Heart right ventricle (tissue), 16 donors: ENCODE results near the gene HTR5A. TPM values are rescaled to one million over a fixed set of nuclear protein-coding genes. Genes with fewer than 3 reads are reported as not detected.

Source experiments
- ATAC-seq, 8 donors: fragments of 200-7000 bp; cut with Tn5 transposase; one replicate each; pipeline ENCODE4 v1.9.1; 2020; ENCODE audit warnings: mild to moderate bottlenecking in 8 of 8, moderate library complexity in 8 of 8, moderate number of reproducible peaks in 1 of 8
- DNase-seq, 2 donors: peaks; one replicate each; pipeline ENCODE4 v3.0.0-alpha.2; 2020
- H3K27ac ChIP-seq, 10 donors: fragments of 200-600 bp; sonication (generic) in 2 of 10; one replicate each; pipeline versions ENCODE4 v1.5.0 to v1.8.0; 2020 to 2022; ENCODE audit warnings: mild to moderate bottlenecking in 3 of 10
- H3K27me3 ChIP-seq, 7 donors: fragments of 200-600 bp; one replicate each; pipeline ENCODE4 v1.8.0; 2021 to 2022; ENCODE audit warnings: mild to moderate bottlenecking in 2 of 7
- H3K36me3 ChIP-seq, 9 donors: fragments of 200-600 bp; sonication (generic) in 1 of 9; one replicate each; pipeline versions ENCODE4 v1.5.0 to v1.8.0; 2020 to 2022; ENCODE audit warnings: mild to moderate bottlenecking in 2 of 9
- H3K4me1 ChIP-seq, 9 donors: fragments of 200-600 bp; sonication (generic) in 1 of 9; one replicate each; pipeline versions ENCODE4 v1.5.0 to v1.8.0; 2020 to 2022; ENCODE audit warnings: mild to moderate bottlenecking in 4 of 9
- H3K4me3 ChIP-seq, 10 donors: fragments of 200-600 bp; sonication (generic) in 2 of 10; one replicate each; pipeline versions ENCODE4 v1.5.0 to v1.8.0; 2020 to 2022; ENCODE audit warnings: mild to moderate bottlenecking in 7 of 10, moderate library complexity in 2 of 10
- H3K9me3 ChIP-seq, 11 donors: fragments of 200-600 bp in 10 of 11; sonication (generic) in 2 of 11; one replicate each; pipeline versions ENCODE4 v1.5.0 to v1.8.0; 2013 to 2022; ENCODE audit warnings: mild to moderate bottlenecking in 2 of 11, control low read depth in 1 of 11, moderate library complexity in 1 of 11
- CTCF ChIP-seq, 9 donors: fragments of 200-600 bp; sonication (generic) in 2 of 9; IDR thresholded peaks; one replicate each; pipeline versions ENCODE4 v1.5.0 to v1.8.0; 2021 to 2022; ENCODE audit warnings: antibody characterized with exemption in 9 of 9, mild to moderate bottlenecking in 5 of 9, moderate library complexity in 1 of 9
- WGBS, 2 donors: extraction: QIAGEN DNeasy Blood & Tissue Kit; methylation state at CpG; one replicate each; pipeline ENCODE4 v1.1.7; 2013; ENCODE audit warnings: inconsistent platforms in 1 of 2; 5-methylcytosine and 5-hydroxymethylcytosine counted together
- intact Hi-C, 10 donors: fragments of 100-400 bp; cut with DNase I; formaldehyde crosslinking; loops; one replicate each; pipeline versions ENCODE4 v1.11.1 to v1.14.2; 2022
- polyA plus RNA-seq, 2 donors: library from polyadenylated mRNA; stranded (reverse); fragments of 200-250 nt; gene quantifications; one replicate each; pipeline ENCODE4 v1.2.3, GENCODE V29; 2013
- total RNA-seq, 10 donors: library from RNA; stranded (reverse); fragmentation: NEBNext Ultra II Directional in 3 of 10; extraction: Animal tissue kit (Norgen Biotek cat#: 25700) in 3 of 10; gene quantifications; one replicate each; pipeline versions ENCODE4 v1.2.1 to v1.2.4, GENCODE V29; 2021 to 2023
- donor health status: Arrhythmogenic right ventricular cardiomyopathy.
- donor health status: ischemic (EF 13 %, LVEDD 7.1; RV severe dilation, severe dysfunction).
- donor health status: healthy with polysubstance abuse.
- donor health status: DM: no; HTN: yes; CAD: no.
- donor health status: DM: no; HTN: no; CAD: no.
- donor health status: ischemic (EF 25% LVEDD 6.9; RV normal size, moderate dysfunction).
- donor health status: ischemic (EF 25% LVEDD 5.7; RV mildly dilated, moderate dysfunction).
- donor health status: healthy.
- donor health status: DM: yes; HTN: yes; CAD: no.
- donor health status: Ischemic cardiomyopathy.
- donor health status: ischemic (EF 35%, LVEDD 5.7; RV mildly dilated, moderate dysfunction).
- donor health status: nonischemic (EF 11% LVEDD 7.7; RV severe dilation, severe dysfunction).
- donor health status: DM: yes; HTN: yes; CAD: no.
- donor health status: PGD.
- donor health status: ischemic (EF 29% LVEDD 5.4; RV normal size, mild dysfunction).
- donor health status: nonischemic (EF 23%, LVEDD 6.1; RV moderate dilation, normal function).

The HTR5A gene
- total and polyA plus RNA-seq, 12 donors = not detected

- no peak for DNase-seq
- H3K9me3 ChIP-seq = no peaks in the 10 kb centered on the region
- no peak for ATAC-seq
- H3K4me1 ChIP-seq = no peaks in the 10 kb centered on the region
- no peak for TF ChIP-seq CTCF (IDR thresholded peaks at IDR 0.05)
- WGBS, 2 donors = 71 to 81% methylated on average over 4 of the region's 4 CpGs
- H3K4me3 ChIP-seq = no peak overlapping the region
- intact Hi-C loops = no loop called here
- H3K36me3 ChIP-seq = no peaks in the 10 kb centered on the region
- peaks cover 0 to 24% (median 13%) of the 10 kb centered on the region in 7 donors for H3K27me3 ChIP-seq
- H3K27ac ChIP-seq = no peak overlapping the region
These were observed 11.2 kb upstream of the HTR5A start for GRCh38 chr7:155058896-155059295.

GRCh38 chr7:155059703-155060102 is 10.4 kb upstream of the HTR5A start:
- no peak for DNase-seq
- no peaks in the 10 kb centered on the region for H3K36me3 ChIP-seq
- 48 to 61% methylated on average over 5 of the region's 5 CpGs for WGBS, 2 donors
- intact Hi-C loops = no loop called here
- no peak for ATAC-seq
- no peak overlapping the region for H3K4me3 ChIP-seq
- H3K27ac ChIP-seq = no peak overlapping the region
- H3K4me1 ChIP-seq = no peaks in the 10 kb centered on the region
- no peaks in the 10 kb centered on the region for H3K9me3 ChIP-seq
- peaks cover 0 to 29% (median 11%) of the 10 kb centered on the region in 7 donors for H3K27me3 ChIP-seq
- no peak for TF ChIP-seq CTCF (IDR thresholded peaks at IDR 0.05)

GRCh38 chr7:155062411-155062810 is 7.7 kb upstream of the HTR5A start:
- TF ChIP-seq CTCF (IDR thresholded peaks at IDR 0.05) = no peak
- H3K27me3 ChIP-seq = peaks cover 0 to 24% (median 7%) of the 10 kb centered on the region in 7 donors
- peaks cover 0 to 5% (median 0%) of the 10 kb centered on the region in 9 donors for H3K4me1 ChIP-seq
- DNase-seq = no peak
- 35 to 38% methylated on average over 5 of the region's 5 CpGs for WGBS, 2 donors
- H3K4me3 ChIP-seq = no peak overlapping the region
- intact Hi-C loops = no loop called here
- no peaks in the 10 kb centered on the region for H3K9me3 ChIP-seq
- no peaks in the 10 kb centered on the region for H3K36me3 ChIP-seq
- ATAC-seq = no peak
- no peak overlapping the region for H3K27ac ChIP-seq

- Histone ChIP-seq H3K9me3 (no peaks in the 10 kb centered on the region), H3K27ac (no peak overlapping the region), H3K27me3 (peaks cover 0 to 17% (median 7%) of the 10 kb centered on the region in 7 donors), H3K4me1 (peaks cover 0 to 5% (median 0%) of the 10 kb centered on the region in 9 donors), H3K4me3 (no peak overlapping the region), H3K36me3 (no peaks in the 10 kb centered on the region)
- intact Hi-C loops = no loop called here
- WGBS, 2 donors = 57 to 62% methylated on average over 4 of the region's 4 CpGs
- ATAC-seq (no peak), DNase-seq (no peak)
- no peak for TF ChIP-seq CTCF (IDR thresholded peaks at IDR 0.05)
These were observed 5.9 kb upstream of the HTR5A start for GRCh38 chr7:155064186-155064585.
